ENCODE results near the gene ABCA4. TPM values are rescaled to one million over a fixed set of nuclear protein-coding genes. Genes with fewer than 3 reads are reported as not detected.

ABCA4 gene
- total RNA-seq, 2 donors from 2014 or later, result under 0.01 TPM

GRCh38 chr1:94037392-94038229 lies 83.3 kb downstream of the ABCA4 start:
- no peak overlapping the region for H3K27ac ChIP-seq
- WGBS, 2 donors, result 66 to 70% methylated on average over 9 of the region's 9 CpGs
- no peaks in the 10 kb centered on the region for H3K36me3 ChIP-seq (replicated peaks in 1 of 2; ENCODE audit: insufficient read depth in 1 of 2, low read depth in 2 of 2)
- no peak for TF ChIP-seq POLR2A (IDR thresholded peaks at IDR 0.05)
- TF ChIP-seq, protein P1, sequence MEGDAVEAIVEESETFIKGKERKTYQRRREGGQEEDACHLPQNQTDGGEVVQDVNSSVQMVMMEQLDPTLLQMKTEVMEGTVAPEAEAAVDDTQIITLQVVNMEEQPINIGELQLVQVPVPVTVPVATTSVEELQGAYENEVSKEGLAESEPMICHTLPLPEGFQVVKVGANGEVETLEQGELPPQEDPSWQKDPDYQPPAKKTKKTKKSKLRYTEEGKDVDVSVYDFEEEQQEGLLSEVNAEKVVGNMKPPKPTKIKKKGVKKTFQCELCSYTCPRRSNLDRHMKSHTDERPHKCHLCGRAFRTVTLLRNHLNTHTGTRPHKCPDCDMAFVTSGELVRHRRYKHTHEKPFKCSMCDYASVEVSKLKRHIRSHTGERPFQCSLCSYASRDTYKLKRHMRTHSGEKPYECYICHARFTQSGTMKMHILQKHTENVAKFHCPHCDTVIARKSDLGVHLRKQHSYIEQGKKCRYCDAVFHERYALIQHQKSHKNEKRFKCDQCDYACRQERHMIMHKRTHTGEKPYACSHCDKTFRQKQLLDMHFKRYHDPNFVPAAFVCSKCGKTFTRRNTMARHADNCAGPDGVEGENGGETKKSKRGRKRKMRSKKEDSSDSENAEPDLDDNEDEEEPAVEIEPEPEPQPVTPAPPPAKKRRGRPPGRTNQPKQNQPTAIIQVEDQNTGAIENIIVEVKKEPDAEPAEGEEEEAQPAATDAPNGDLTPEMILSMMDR (IDR thresholded peaks at IDR 0.05), result no peak
- DNase-seq, result no peak
- intact Hi-C loops (cut with DNase I), result loop anchor here (10.0 kb wide), 1 partner anchor 417 kb away; no protein-coding TSS in a partner anchor
- no peaks in the 10 kb centered on the region for H3K4me1 ChIP-seq
- no peak for ATAC-seq
- H3K4me3 ChIP-seq, result no peak overlapping the region
- no peaks in the 10 kb centered on the region for H3K9me3 ChIP-seq
- no peaks in the 10 kb centered on the region for H3K27me3 ChIP-seq

GRCh38 chr1:94036730-94037129 lies 84.2 kb downstream of the ABCA4 start:
- Histone ChIP-seq H3K27me3 (no peaks in the 10 kb centered on the region), H3K4me3 (no peak overlapping the region), H3K9me3 (no peaks in the 10 kb centered on the region), H3K27ac (no peak overlapping the region), H3K4me1 (no peaks in the 10 kb centered on the region), H3K36me3 (replicated peaks in 1 of 2; ENCODE audit: insufficient read depth in 1 of 2, low read depth in 2 of 2) (no peaks in the 10 kb centered on the region)
- ATAC-seq, result no peak
- WGBS, 2 donors, result 63 to 66% methylated on average over 6 of the region's 6 CpGs
- DNase-seq, result no peak
- TF ChIP-seq POLR2A (IDR thresholded peaks at IDR 0.05), result no peak
- TF ChIP-seq, protein P1 (IDR thresholded peaks at IDR 0.05), result no peak
- intact Hi-C loops (cut with DNase I), result loop anchor here (10.0 kb wide), 1 partner anchor 418 kb away; no protein-coding TSS in a partner anchor

DNA sequence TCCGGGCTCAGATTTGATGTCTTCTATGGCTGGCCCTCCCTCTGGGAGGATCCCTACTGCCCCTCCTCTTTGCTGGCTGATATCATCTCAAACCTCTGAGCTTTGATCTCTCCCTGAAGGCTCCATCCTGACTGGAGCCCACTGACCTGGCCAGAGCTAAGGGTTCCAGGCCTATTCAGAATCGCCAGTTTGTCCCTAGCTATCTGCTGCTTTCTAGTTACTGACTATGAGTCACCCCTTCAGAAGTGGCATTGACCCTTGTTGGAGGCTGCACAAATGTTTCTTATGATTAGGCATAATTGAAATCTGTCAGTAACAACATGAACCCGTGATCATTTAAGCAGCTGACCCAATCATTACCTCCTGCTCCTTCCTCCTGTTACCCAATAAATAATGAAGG lies 87.1 kb downstream of the ABCA4 start:
- no peak overlapping the region for H3K4me3 ChIP-seq
- WGBS, 2 donors, result 50 to 79% methylated on average over 2 to 3 of the region's 3 CpGs
- no peak overlapping the region for H3K27ac ChIP-seq
- H3K9me3 ChIP-seq, result no peaks in the 10 kb centered on the region
- no peaks in the 10 kb centered on the region for H3K4me1 ChIP-seq
- no peaks in the 10 kb centered on the region for H3K36me3 ChIP-seq (replicated peaks in 1 of 2; ENCODE audit: insufficient read depth in 1 of 2, low read depth in 2 of 2)
- intact Hi-C loops (cut with DNase I), result loop anchor here (10.0 kb wide), 1 partner anchor 421 kb away; no protein-coding TSS in a partner anchor
- DNase-seq (no peak), ATAC-seq (no peak)
- H3K27me3 ChIP-seq, result no peaks in the 10 kb centered on the region
- TF ChIP-seq, protein P1 (IDR thresholded peaks at IDR 0.05), result no peak
- no peak for TF ChIP-seq POLR2A (IDR thresholded peaks at IDR 0.05)

- intact Hi-C loops (cut with DNase I), result loop anchor here (10.0 kb wide), 1 partner anchor 422 kb away; no protein-coding TSS in a partner anchor
- Histone ChIP-seq H3K36me3 (replicated peaks in 1 of 2; ENCODE audit: insufficient read depth in 1 of 2, low read depth in 2 of 2) (no peaks in the 10 kb centered on the region), H3K4me1 (no peaks in the 10 kb centered on the region), H3K27ac (no peak overlapping the region), H3K27me3 (no peaks in the 10 kb centered on the region), H3K9me3 (no peaks in the 10 kb centered on the region), H3K4me3 (no peak overlapping the region)
- no peak for ATAC-seq
- WGBS, 2 donors, result 78 to 80% methylated on average over 3 of the region's 3 CpGs
- TF ChIP-seq, protein P1 (IDR thresholded peaks at IDR 0.05), result no peak
- no peak for TF ChIP-seq POLR2A (IDR thresholded peaks at IDR 0.05)
- DNase-seq, result no peak
These were observed 88.3 kb downstream of the ABCA4 start for GRCh38 chr1:94032637-94033036.
